T-cell (primary cell): ENCODE results near the gene RRP7A. TPM values are rescaled to one million over a fixed set of nuclear protein-coding genes. Genes with fewer than 3 reads are reported as not detected.
"Not testable (repeated sequence)": the region's sequence is repeated elsewhere in the genome, so short reads cannot be mapped to it uniquely, and the experiment has no call there.

Source experiments
- ATAC-seq, 4 experiments: fragments of 200-7000 bp in 3 of 4; fragments of 150-1000 bp in 1 of 4; cut with Tn5 transposase; replicated peaks in 1 of 4; 1 replicate in 3 of 4; 2 replicates in 1 of 4; pipeline ENCODE4 v1.10.0; 2021; ENCODE audit warnings: moderate library complexity in 3 of 4, mild to moderate bottlenecking in 2 of 4, moderate number of reproducible peaks in 1 of 4
- CTCF ChIA-PET, 2 donors: fragments of 300-600 bp; sonication (Branson Sonifier 250); formaldehyde crosslinking; loops; one replicate each; lab custom pipeline; 2022; ENCODE audit warnings: antibody characterized with exemption in 2 of 2; lab: Charles Lee
- POLR2A ChIA-PET, 2 donors: fragments of 300-600 bp; sonication (Branson Sonifier 250); formaldehyde crosslinking; loops; one replicate each; lab custom pipeline; 2022; ENCODE audit warnings: antibody characterized with exemption in 2 of 2; lab: Charles Lee
- DNase-seq, 35 experiments: peaks; one replicate each; pipeline versions ENCODE4 v3.0.0 to v3.0.0-alpha.2; 2013 to 2023
- H3K27ac ChIP-seq: one replicate; pipeline ENCODE4 v1.5.1; 2013; ENCODE audit warnings: low read length
- H3K27me3 ChIP-seq, 2 experiments: replicated peaks in 1 of 2; 1 replicate in 1 of 2; 2 replicates in 1 of 2; pipeline versions ENCODE4 v1.6.1 to v1.7.0; 2013; ENCODE audit warnings: low read length in 1 of 2, mixed read lengths in 1 of 2; ENCODE audit not compliant: control insufficient read depth in 2 of 2, insufficient read depth in 2 of 2; ENCODE audit errors: extremely low read depth in 1 of 2
- H3K36me3 ChIP-seq, 2 donors: 1 replicate in 1 of 2; 2 replicates in 1 of 2; pipeline versions ENCODE4 v1.6.1 to v1.7.0; 2013; ENCODE audit warnings: low read length in 1 of 2; ENCODE audit not compliant: control insufficient read depth in 2 of 2, insufficient read depth in 1 of 2; ENCODE audit errors: extremely low read depth in 1 of 2
- H3K4me1 ChIP-seq, 2 experiments: 1 replicate in 1 of 2; 2 replicates in 1 of 2; pipeline versions ENCODE4 v1.6.1 to v1.7.0; 2013; ENCODE audit warnings: low read length in 2 of 2, mixed read lengths in 1 of 2; ENCODE audit not compliant: insufficient read depth in 2 of 2, control insufficient read depth in 1 of 2; ENCODE audit errors: extremely low read depth in 1 of 2
- H3K4me3 ChIP-seq, 2 donors: 1 replicate in 1 of 2; 2 replicates in 1 of 2; pipeline versions ENCODE4 v1.5.1 to v1.7.0; 2013; ENCODE audit warnings: mild to moderate bottlenecking in 2 of 2, low read length in 1 of 2, moderate library complexity in 1 of 2; ENCODE audit not compliant: control insufficient read depth in 1 of 2; ENCODE audit errors: extremely low read depth in 1 of 2
- H3K9me3 ChIP-seq: 2 replicates; pipeline ENCODE4 v1.7.0; 2013
- H3K27ac Mint-ChIP-seq, 2 donors: one replicate each; pipeline ENCODE4 v1.8.0; 2020 to 2021; ENCODE audit warnings: mild to moderate bottlenecking in 2 of 2, mixed read lengths in 2 of 2
- H3K27me3 Mint-ChIP-seq, 2 donors: one replicate each; pipeline ENCODE4 v1.8.0; 2021 to 2022; ENCODE audit warnings: mixed read lengths in 2 of 2
- H3K36me3 Mint-ChIP-seq: one replicate; pipeline ENCODE4 v1.8.0; 2021; ENCODE audit warnings: mixed read lengths
- H3K4me1 Mint-ChIP-seq, 3 donors: one replicate each; pipeline ENCODE4 v1.8.0; 2020 to 2022; ENCODE audit warnings: mixed read lengths in 3 of 3, mild to moderate bottlenecking in 1 of 3
- H3K4me3 Mint-ChIP-seq, 3 donors: one replicate each; pipeline ENCODE4 v1.8.0; 2020 to 2022; ENCODE audit warnings: mild to moderate bottlenecking in 3 of 3, mixed read lengths in 3 of 3, moderate library complexity in 3 of 3
- H3K9me3 Mint-ChIP-seq, 3 donors: one replicate each; pipeline ENCODE4 v1.8.0; 2020 to 2022; ENCODE audit warnings: mixed read lengths in 3 of 3
- WGBS: methylation state at CpG from one replicate; pipeline ENCODE4 v1.1.5; 2013; ENCODE audit warnings: missing lambda C conversion rate; ENCODE audit not compliant: insufficient coverage; 5-methylcytosine and 5-hydroxymethylcytosine counted together
- total RNA-seq, 35 experiments: library from RNA in 6 of 35; stranded (reverse) in 6 of 35; fragments of 120-200 nt in 1 of 35; gene quantifications; one replicate each; pipeline versions ENCODE4 v1.2.1 to v1.2.4 and lab custom pipeline; 2013 to 2026

Gene RRP7A
- total RNA-seq, 5 donors from 2014 or later (not counting 1 experiment from before 2014, with no cell fraction given) = 51.2 to 84.9 (median 54.4) TPM

DNA sequence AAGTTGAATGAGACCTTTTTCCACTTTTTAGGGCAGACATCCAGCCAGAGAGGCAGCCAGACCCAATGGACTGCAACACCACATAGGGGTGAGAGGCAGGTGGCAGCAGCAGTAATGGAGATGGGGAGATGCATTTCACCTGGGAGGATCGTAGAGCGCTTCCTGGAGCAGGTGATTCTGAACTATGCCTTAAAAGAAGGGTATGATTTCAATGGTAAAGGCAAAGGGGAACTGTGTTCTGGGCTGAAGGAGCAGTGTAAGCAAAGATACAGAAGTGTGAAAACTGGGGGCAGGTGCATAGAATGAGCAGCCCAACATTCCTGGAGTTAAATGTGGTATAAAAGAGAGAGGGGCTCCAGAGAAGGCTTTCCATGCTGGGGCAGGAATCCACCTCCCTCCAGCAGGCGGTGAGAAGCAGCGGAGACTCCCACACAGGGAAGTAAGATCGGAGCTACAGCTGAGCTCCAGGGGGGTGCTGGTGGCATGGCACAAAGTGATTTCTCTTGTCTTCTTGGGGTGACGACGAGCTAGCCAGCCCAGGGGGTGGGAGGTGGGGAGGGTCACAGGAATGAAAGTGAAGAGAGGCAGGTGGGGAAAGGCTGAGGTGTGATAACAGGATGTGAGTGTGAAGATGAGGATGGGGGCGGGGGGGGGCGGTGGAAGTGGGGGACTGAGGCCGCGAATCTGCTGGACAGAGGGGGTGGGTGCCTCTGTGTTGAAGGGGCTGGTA is 29.9 kb upstream of the RRP7A start:
- H3K4me3 Mint-ChIP-seq = no peak overlapping the region
- Histone ChIP-seq H3K27ac (no peak overlapping the region), H3K36me3 (no peaks in the 10 kb centered on the region), H3K4me3 (no peak overlapping the region), H3K9me3 (no peaks in the 10 kb centered on the region), H3K27me3 (peaks cover 0 to 7% of the 10 kb centered on the region in 2 experiments), H3K4me1 (peaks cover 5 to 26% of the 10 kb centered on the region in 2 experiments)
- H3K27me3 Mint-ChIP-seq = no peaks in the 10 kb centered on the region
- ATAC-seq (no peak), DNase-seq (no peak)
- H3K27ac Mint-ChIP-seq = no peak overlapping the region
- peaks cover 11 to 28% (median 17%) of the 10 kb centered on the region in 3 donors for H3K4me1 Mint-ChIP-seq
- no peaks in the 10 kb centered on the region for H3K36me3 Mint-ChIP-seq
- no peaks in the 10 kb centered on the region for H3K9me3 Mint-ChIP-seq
- ChIA-PET POLR2A (interaction anchor here in 1 of 2 donors (0.5 kb wide), 1 partner anchor 582 kb away, joined by 4 read pairs; no protein-coding TSS in a partner anchor), CTCF (interaction anchor here in 1 of 2 donors (0.6 kb wide), 2 partner anchors 8 to 37 kb away, joined by 4 to 5 read pairs; no protein-coding TSS in a partner anchor)
- 83% methylated on average over 9 of the region's 11 CpGs for WGBS

DNA sequence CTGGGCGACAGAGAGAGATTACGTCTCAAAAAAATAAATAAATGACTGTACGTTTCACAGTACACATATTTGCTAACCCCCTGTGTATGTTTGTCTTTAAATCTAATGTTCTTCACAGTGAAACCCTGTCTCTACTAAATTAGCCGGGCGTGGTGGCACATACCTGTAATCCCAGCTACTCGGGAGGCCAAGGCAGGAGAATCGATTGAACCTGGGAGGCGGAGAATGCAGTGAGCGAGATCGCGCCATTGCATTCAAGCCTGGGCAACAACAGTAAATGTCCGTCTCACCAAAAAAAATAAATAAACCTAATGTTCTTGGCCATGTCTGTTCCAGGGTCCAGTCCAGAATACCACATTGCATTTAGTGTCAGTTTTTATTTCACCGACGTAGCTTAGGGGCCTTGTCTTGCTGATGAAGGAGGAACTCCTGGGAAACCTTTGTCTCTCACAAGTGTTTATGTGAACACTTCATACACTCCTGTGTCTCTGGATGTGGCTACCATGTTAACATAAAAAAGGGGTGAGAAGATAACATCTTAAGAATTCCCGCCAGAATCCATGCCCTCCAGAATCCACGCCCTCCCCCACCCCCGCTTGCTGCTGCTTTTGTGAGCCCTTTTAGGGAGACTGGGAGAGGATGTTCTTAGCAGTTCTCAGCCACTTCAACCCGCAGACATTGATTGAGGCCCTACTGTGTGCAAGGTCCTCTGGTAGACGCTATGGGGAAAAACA is 29.2 kb upstream of the RRP7A start:
- no peaks in the 10 kb centered on the region for H3K27me3 Mint-ChIP-seq
- 94% methylated on average over 14 of the region's 19 CpGs for WGBS

DNA sequence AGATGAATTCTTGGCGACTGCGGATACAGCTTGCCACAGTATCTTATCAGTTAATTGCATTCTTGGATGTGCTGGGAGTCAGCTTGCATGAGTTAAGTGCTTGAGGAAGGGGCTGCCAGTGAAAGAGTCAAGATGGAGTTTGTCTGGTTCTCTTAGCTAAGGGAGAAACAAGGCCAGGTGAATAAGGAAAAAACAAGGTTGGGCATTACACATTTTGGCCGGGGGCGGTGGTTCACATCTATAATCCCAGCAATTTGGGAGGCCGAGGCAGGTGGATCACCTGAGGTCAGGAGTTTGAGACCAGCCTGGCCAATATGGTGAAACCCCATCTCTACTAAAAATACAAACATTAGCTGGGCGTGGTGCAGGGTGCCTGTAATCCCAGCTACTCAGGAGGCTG is 28.5 kb upstream of the RRP7A start:
- H3K4me3 Mint-ChIP-seq, H3K27ac ChIP-seq, H3K27me3 ChIP-seq, H3K36me3 ChIP-seq, H3K27me3 Mint-ChIP-seq, H3K36me3 Mint-ChIP-seq, CTCF ChIA-PET, H3K27ac Mint-ChIP-seq, H3K9me3 ChIP-seq, H3K9me3 Mint-ChIP-seq, ATAC-seq, DNase-seq, H3K4me3 ChIP-seq: not testable (repeated sequence)
- POLR2A ChIA-PET = interaction anchor here in 1 of 2 donors (0.6 kb wide), 1 partner anchor 610 kb away, joined by 3 read pairs; no protein-coding TSS in a partner anchor
- peaks cover 0 to 14% of the 10 kb centered on the region in 2 experiments for H3K4me1 ChIP-seq
- peaks cover 8 to 21% (median 13%) of the 10 kb centered on the region in 3 donors for H3K4me1 Mint-ChIP-seq
- 86% methylated on average over 6 of the region's 6 CpGs for WGBS

More for the DNA sequence above, 29.2 kb upstream of the RRP7A start:
- Histone ChIP-seq H3K9me3 (no peaks in the 10 kb centered on the region), H3K4me1 (peaks cover under 1 to 19% of the 10 kb centered on the region in 2 experiments), H3K36me3 (no peaks in the 10 kb centered on the region), H3K4me3 (no peak overlapping the region), H3K27ac (no peak overlapping the region), H3K27me3 (peaks cover 0 to under 1% of the 10 kb centered on the region in 2 experiments)
- ChIA-PET POLR2A (no interaction called here), CTCF (no interaction called here)
- no peak for ATAC-seq
- H3K36me3 Mint-ChIP-seq = no peaks in the 10 kb centered on the region
- H3K9me3 Mint-ChIP-seq = no peaks in the 10 kb centered on the region
- H3K4me1 Mint-ChIP-seq = peaks cover 9 to 23% (median 15%) of the 10 kb centered on the region in 3 donors
- no peak overlapping the region for H3K4me3 Mint-ChIP-seq
- H3K27ac Mint-ChIP-seq = no peak overlapping the region
- DNase-seq = no peak

DNA sequence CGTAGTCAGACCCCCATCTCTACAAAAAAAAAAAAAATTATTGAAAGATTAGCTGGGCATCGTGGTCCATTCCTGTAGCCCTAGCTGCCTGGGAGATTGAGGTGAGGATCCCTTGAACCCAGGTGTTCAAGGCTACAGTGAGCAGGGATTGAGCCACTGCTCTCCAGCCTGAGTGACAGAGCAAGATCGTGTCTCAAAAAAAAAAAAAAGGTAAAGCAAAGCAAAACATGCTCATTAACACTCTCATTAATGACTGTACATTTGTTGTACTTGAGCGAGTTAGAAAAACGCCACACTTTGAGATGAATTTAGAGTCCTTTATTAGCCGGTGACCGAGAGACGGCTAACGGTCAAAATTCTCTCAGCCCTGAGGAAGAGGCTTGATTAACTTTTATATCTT is 28.0 kb upstream of the RRP7A start:
- Histone ChIP-seq H3K27me3 (peaks cover 0 to under 1% of the 10 kb centered on the region in 2 experiments), H3K9me3 (no peaks in the 10 kb centered on the region), H3K4me1 (peaks cover 0 to 11% of the 10 kb centered on the region in 2 experiments), H3K4me3 (no peak overlapping the region), H3K36me3 (no peaks in the 10 kb centered on the region), H3K27ac (no peak overlapping the region)
- H3K4me3 Mint-ChIP-seq = no peak overlapping the region
- POLR2A ChIA-PET = interaction anchor here in 1 of 2 donors (0.6 kb wide), 1 partner anchor 609 kb away, joined by 3 read pairs; no protein-coding TSS in a partner anchor
- DNase-seq (no peak), ATAC-seq (no peak)
- no peaks in the 10 kb centered on the region for H3K27me3 Mint-ChIP-seq
- H3K4me1 Mint-ChIP-seq = peaks cover 6 to 17% (median 13%) of the 10 kb centered on the region in 3 donors
- H3K36me3 Mint-ChIP-seq = no peaks in the 10 kb centered on the region
- no peaks in the 10 kb centered on the region for H3K9me3 Mint-ChIP-seq
- WGBS = 91% methylated on average over 6 of the region's 9 CpGs
- CTCF ChIA-PET = no interaction called here
- no peak overlapping the region for H3K27ac Mint-ChIP-seq

DNA sequence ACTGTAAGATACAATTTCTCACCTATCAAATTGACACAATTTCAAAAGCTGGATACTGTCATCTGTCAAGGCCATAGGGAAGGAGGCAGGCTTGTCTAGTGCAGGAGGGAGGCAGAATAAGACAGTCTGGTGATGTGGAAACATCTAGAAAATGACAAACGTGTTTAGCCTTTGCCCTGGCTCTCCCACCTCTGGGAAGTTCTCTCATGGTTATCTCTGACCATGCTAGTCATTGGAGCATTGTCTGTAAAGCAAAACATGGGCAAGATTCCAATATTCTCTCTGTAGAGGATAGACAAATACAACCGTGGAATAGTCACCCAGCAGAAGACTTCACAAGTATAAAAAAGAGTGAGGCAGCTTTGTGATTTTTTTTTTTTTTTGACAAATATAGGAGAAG is 25.1 kb upstream of the RRP7A start:
- H3K4me3 ChIP-seq = no peak overlapping the region
- H3K36me3 Mint-ChIP-seq = no peaks in the 10 kb centered on the region
- H3K4me1 ChIP-seq = no peaks in the 10 kb centered on the region
- no peak overlapping the region for H3K4me3 Mint-ChIP-seq
- H3K27ac ChIP-seq = no peak overlapping the region
- CTCF ChIA-PET = interaction anchor here (0.7 to 1.0 kb wide), 2 partner anchors 40 to 475 kb away, joined by 3 to 4 read pairs; no protein-coding TSS in a partner anchor
- H3K9me3 ChIP-seq = no peaks in the 10 kb centered on the region
- H3K4me1 Mint-ChIP-seq = peaks cover 0 to 3% (median 0%) of the 10 kb centered on the region in 3 donors
- no peak overlapping the region for H3K27ac Mint-ChIP-seq
- POLR2A ChIA-PET = interaction anchor here (0.5 to 0.6 kb wide), 2 partner anchors 9 to 94 kb away, joined by 4 to 7 read pairs; partner anchors contain the start of gene SERHL2 (in 1 of the 2)
- ATAC-seq = no peak
- no peaks in the 10 kb centered on the region for H3K36me3 ChIP-seq
- 0% methylated on average over 1 of the region's 2 CpGs for WGBS
- no peaks in the 10 kb centered on the region for H3K9me3 Mint-ChIP-seq
- no peaks in the 10 kb centered on the region for H3K27me3 Mint-ChIP-seq
- H3K27me3 ChIP-seq = peaks cover 0 to 5% of the 10 kb centered on the region in 2 experiments
- no peak for DNase-seq

DNA sequence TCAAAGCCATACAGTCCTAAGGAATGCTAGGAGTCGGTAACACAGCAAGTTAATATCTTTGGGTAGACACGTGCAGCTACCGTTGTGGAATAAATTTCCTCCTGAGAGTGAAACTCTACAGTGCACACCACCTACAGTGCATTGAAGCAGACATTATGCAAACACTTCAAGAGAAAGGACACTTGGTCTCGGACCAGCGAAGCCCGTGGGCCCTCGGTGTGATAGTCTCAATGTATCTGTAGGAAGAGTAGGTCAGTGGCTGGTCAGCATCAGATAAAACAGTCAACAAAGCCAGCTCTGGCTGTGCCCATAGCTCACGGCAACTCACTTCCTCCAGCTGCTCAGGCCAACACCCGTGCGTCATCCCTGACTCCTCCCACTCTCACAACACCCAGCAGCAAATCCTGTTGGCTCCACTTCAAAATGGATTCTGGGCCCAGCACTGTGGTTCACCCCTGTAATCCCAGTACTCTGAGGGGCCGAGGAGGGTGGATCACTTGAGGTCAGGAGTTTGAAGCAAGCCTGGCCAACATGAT is 19.7 kb upstream of the RRP7A start:
- POLR2A ChIA-PET = interaction anchor here in 1 of 2 donors (0.7 kb wide), 1 partner anchor 1640 kb away, joined by 21 read pairs; no protein-coding TSS in a partner anchor
- H3K27ac ChIP-seq, DNase-seq, H3K4me3 Mint-ChIP-seq, H3K9me3 ChIP-seq, H3K27me3 Mint-ChIP-seq, H3K36me3 ChIP-seq, H3K36me3 Mint-ChIP-seq, CTCF ChIA-PET, H3K4me1 ChIP-seq, H3K27ac Mint-ChIP-seq, H3K9me3 Mint-ChIP-seq, H3K4me3 ChIP-seq, H3K27me3 ChIP-seq: not testable (repeated sequence)
- peak; percentile 40 to 68 (median 55) for ATAC-seq
- peaks cover 0 to 19% (median 6%) of the 10 kb centered on the region in 3 donors for H3K4me1 Mint-ChIP-seq
- no CpG with 5 or more reads among the region's 11 CpGs for WGBS
